Liver (tissue), 9 donors: Measurements from ENCODE around the gene FASN. TPM values are rescaled to one million over a fixed set of nuclear protein-coding genes. Genes with fewer than 3 reads are reported as not detected.
A peak's percentile ranks its signal among the peaks of the same experiment; 100 is the strongest.

ENCODE experiments used
- DNase-seq: peaks from one replicate; pipeline ENCODE4 v3.0.0-alpha.2; 2017; ENCODE audit warnings: low spot score
- H3K27ac ChIP-seq, 2 donors: one replicate each; pipeline ENCODE4 v1.7.0; 2013; ENCODE audit warnings: inconsistent platforms in 2 of 2, low read length in 2 of 2, control low read depth in 1 of 2, low read depth in 1 of 2, mild to moderate bottlenecking in 1 of 2
- H3K27me3 ChIP-seq, 4 donors: one replicate each; pipeline versions ENCODE4 v1.6.1 to v1.7.0; 2013; ENCODE audit warnings: low read length in 3 of 4, inconsistent platforms in 1 of 4, mild to moderate bottlenecking in 1 of 4, moderate library complexity in 1 of 4; ENCODE audit not compliant: control insufficient read depth in 4 of 4, insufficient read depth in 4 of 4
- H3K36me3 ChIP-seq, 4 donors: one replicate each; pipeline versions ENCODE4 v1.6.1 to v1.7.0; 2013; ENCODE audit warnings: low read length in 3 of 4, mild to moderate bottlenecking in 3 of 4, low read depth in 1 of 4, moderate library complexity in 1 of 4; ENCODE audit not compliant: control insufficient read depth in 4 of 4, insufficient read depth in 3 of 4
- H3K4me1 ChIP-seq, 4 donors: one replicate each; pipeline versions ENCODE4 v1.6.1 to v1.7.0; 2013; ENCODE audit warnings: low read length in 3 of 4, mild to moderate bottlenecking in 3 of 4, moderate library complexity in 1 of 4; ENCODE audit not compliant: control insufficient read depth in 4 of 4, insufficient read depth in 4 of 4
- H3K4me3 ChIP-seq, 3 donors: one replicate each; pipeline versions ENCODE4 v1.6.1 to v1.7.0; 2013; ENCODE audit warnings: low read length in 3 of 3, control low read depth in 1 of 3, low read depth in 1 of 3, mild to moderate bottlenecking in 1 of 3
- H3K9ac ChIP-seq, 2 donors: one replicate each; pipeline ENCODE4 v1.7.0; 2013; ENCODE audit warnings: low read length in 2 of 2, mild to moderate bottlenecking in 2 of 2, moderate library complexity in 2 of 2, control low read depth in 1 of 2, low read depth in 1 of 2
- H3K9me3 ChIP-seq, 4 donors: one replicate each; pipeline versions ENCODE4 v1.6.1 to v1.7.0; 2013; ENCODE audit warnings: low read length in 3 of 4; ENCODE audit not compliant: control insufficient read depth in 4 of 4
- ATF3 ChIP-seq: IDR thresholded peaks from 2 replicates; pipeline ENCODE4 v1.6.1; 2016; ENCODE audit warnings: antibody characterized with exemption
- EGR1 ChIP-seq, 2 donors: IDR thresholded peaks; 2 replicates each; pipeline ENCODE4 v1.6.1; 2016 to 2018; ENCODE audit warnings: antibody characterized with exemption in 2 of 2, low read depth in 2 of 2
- FOXA1 ChIP-seq: IDR thresholded peaks from 2 replicates; pipeline ENCODE4 v1.6.1; 2016; ENCODE audit warnings: antibody characterized with exemption
- FOXA2 ChIP-seq: IDR thresholded peaks from 2 replicates; pipeline ENCODE4 v1.6.1; 2016; ENCODE audit warnings: antibody characterized with exemption
- HNF4A ChIP-seq, 2 donors: conservative IDR thresholded peaks; 2 replicates each; pipeline ENCODE4 v1.6.1; 2016; ENCODE audit warnings: antibody characterized with exemption in 2 of 2, mild to moderate bottlenecking in 2 of 2
- MAX ChIP-seq: IDR thresholded peaks from 2 replicates; pipeline ENCODE4 v1.6.1; 2016; ENCODE audit warnings: antibody characterized with exemption
- NR2F2 ChIP-seq: IDR thresholded peaks from 2 replicates; pipeline ENCODE4 v1.6.1; 2016; ENCODE audit warnings: antibody characterized with exemption
- RAD21 ChIP-seq, 2 donors: IDR thresholded peaks; 2 replicates each; pipeline ENCODE4 v1.6.1; 2016; ENCODE audit warnings: antibody characterized with exemption in 2 of 2, mild to moderate bottlenecking in 2 of 2
- SP1 ChIP-seq: IDR thresholded peaks from 2 replicates; pipeline ENCODE4 v1.6.1; 2018; ENCODE audit warnings: antibody characterized with exemption, mild to moderate bottlenecking
- TAF1 ChIP-seq: conservative IDR thresholded peaks from 2 replicates; pipeline ENCODE4 v1.6.1; 2016; ENCODE audit warnings: antibody characterized with exemption, mild to moderate bottlenecking
- ZBTB33 ChIP-seq: IDR thresholded peaks from 2 replicates; pipeline ENCODE4 v1.6.1; 2016; ENCODE audit warnings: antibody characterized with exemption
- WGBS: extraction: QIAGEN DNeasy Blood & Tissue Kit; methylation state at CpG from one replicate; pipeline ENCODE4 v1.1.7; 2013; 5-methylcytosine and 5-hydroxymethylcytosine counted together
- polyA plus RNA-seq, 2 donors: library from polyadenylated mRNA; stranded (reverse) in 1 of 2; unstranded in 1 of 2; fragments of 200-250 nt in 1 of 2; fragments of >200 nt in 1 of 2; fragmentation: Nextera tagmentation in 1 of 2; extraction: Ambion mirVana in 1 of 2; gene quantifications; one replicate each; pipeline versions ENCODE4 v1.2.1 to v1.2.3, GENCODE V29; 2013 to 2015
- total RNA-seq, 2 donors: library from RNA; depleted of rRNA; stranded (reverse); fragments of >200 nt; gene quantifications; one replicate each; pipeline ENCODE4 v1.2.3, GENCODE V29; 2014
- donor health status: healthy.
- donor health status: healthy.
- donor health status: healthy.
- donor health status: healthy.
- donor health status: healthy.

The FASN gene
- total and polyA plus RNA-seq, 4 donors: 53.1 to 229 (median 130) TPM

GRCh38 chr17:82062076-82062983, 35.7 kb downstream of the FASN start:
- peak in 1 of 2 donors; percentile 11 for TF ChIP-seq RAD21 (IDR thresholded peaks at IDR 0.05)
- TF ChIP-seq SP1: no peak
- H3K27me3 ChIP-seq: no peaks in the 10 kb centered on the region
- peaks cover 6 to 55% (median 20%) of the 10 kb centered on the region in 4 donors for H3K36me3 ChIP-seq
- DNase-seq: no peak
- H3K4me3 ChIP-seq: no peak overlapping the region
- no peaks in the 10 kb centered on the region for H3K9me3 ChIP-seq
- WGBS: 83% methylated on average over 24 of the region's 24 CpGs
- no peak overlapping the region for H3K27ac ChIP-seq
- peaks cover 8 to 32% (median 24%) of the 10 kb centered on the region in 4 donors for H3K4me1 ChIP-seq
- no peak overlapping the region for H3K9ac ChIP-seq

GRCh38 chr17:82061047-82061925, 36.8 kb downstream of the FASN start:
- H3K9ac ChIP-seq: no peak overlapping the region
- WGBS: 88% methylated on average over 34 of the region's 34 CpGs
- peaks cover 6 to 64% (median 24%) of the 10 kb centered on the region in 4 donors for H3K36me3 ChIP-seq
- DNase-seq: no peak
- H3K27ac ChIP-seq: no peak overlapping the region
- H3K4me3 ChIP-seq: no peak overlapping the region
- no peaks in the 10 kb centered on the region for H3K9me3 ChIP-seq
- H3K4me1 ChIP-seq: peaks cover 8 to 32% (median 24%) of the 10 kb centered on the region in 4 donors
- no peak for TF ChIP-seq FOXA1
- no peak for TF ChIP-seq TAF1
- TF ChIP-seq MAX: no peak
- no peak for TF ChIP-seq FOXA2
- TF ChIP-seq ATF3: no peak
- TF ChIP-seq EGR1 (IDR thresholded peaks at IDR 0.05; ENCODE audit: low read depth in 2 of 2): no peak
- no peaks in the 10 kb centered on the region for H3K27me3 ChIP-seq

- Histone ChIP-seq H3K36me3 (peaks cover 6 to 69% (median 28%) of the 10 kb centered on the region in 4 donors), H3K9ac (no peak overlapping the region), H3K4me3 (no peak overlapping the region), H3K27me3 (no peaks in the 10 kb centered on the region), H3K4me1 (peaks cover 6 to 26% (median 21%) of the 10 kb centered on the region in 4 donors), H3K9me3 (no peaks in the 10 kb centered on the region), H3K27ac (no peak overlapping the region)
- TF ChIP-seq SP1: no peak
- no peak for TF ChIP-seq HNF4A (conservative IDR thresholded peaks at IDR 0.05)
- TF ChIP-seq ZBTB33: no peak
- no peak for TF ChIP-seq FOXA1
- no peak for TF ChIP-seq NR2F2
- DNase-seq: no peak
- 88% methylated on average over 14 of the region's 14 CpGs for WGBS
Measured at GRCh38 chr17:82060614-82061013, 37.4 kb downstream of the FASN start.
